ENCODE measurements around the gene TMEM60. TPM values are rescaled to one million over a fixed set of nuclear protein-coding genes. Genes with fewer than 3 reads are reported as not detected.

The TMEM60 gene
- total and polyA plus RNA-seq, 2 donors (not counting 3 experiments of a cell fraction or from before 2014, with no cell fraction given), result 15.8 to 19.5 TPM

DNA sequence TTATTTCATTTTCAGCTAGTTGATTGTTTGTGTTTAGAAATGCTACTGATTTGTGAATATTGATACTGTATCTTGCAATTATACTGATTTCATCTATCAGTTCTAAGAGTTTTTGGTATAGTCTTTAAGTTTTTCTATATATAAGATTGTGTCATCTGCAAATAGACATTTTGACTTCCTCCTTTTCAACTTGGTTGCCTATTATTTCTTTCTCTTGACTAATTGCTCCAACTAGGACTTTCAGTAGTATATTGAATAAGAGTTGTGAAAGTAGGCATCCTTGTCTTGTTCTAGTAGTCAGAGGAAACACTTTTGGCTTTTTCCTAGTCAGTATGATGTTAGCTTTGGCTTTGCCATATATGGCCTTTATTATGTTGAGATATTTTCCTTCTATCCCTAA, 20.8 kb upstream of the TMEM60 start:
- H3K9me3 ChIP-seq (replicated peaks; ENCODE audit: control insufficient read depth, insufficient read depth, low read length), result peaks cover 2% of the 10 kb centered on the region
- H3K9me1 ChIP-seq (replicated peaks; ENCODE audit: control insufficient read depth, extremely low read depth, insufficient read depth, low read length), result no peaks in the 10 kb centered on the region
- no peak overlapping the region for H3K9ac ChIP-seq (replicated peaks; ENCODE audit: extremely low read depth, insufficient read depth, low read length)
- intact Hi-C loops (cut with micrococcal nuclease) (no loop called here), dilution Hi-C loops (cut with MboI; ENCODE audit: extremely low pct_ligation_motif_present, low sequenced_read_pairs) (no loop called here)
- no peak overlapping the region for H3K4me3 ChIP-seq (replicated peaks in 1 of 3; ENCODE audit: insufficient read depth in 1 of 3, low read depth in 1 of 3, low read length in 3 of 3)
- H3K27me3 ChIP-seq (ENCODE audit: control insufficient read depth in 2 of 2, insufficient read depth in 2 of 2, low read length in 2 of 2), result no peaks in the 10 kb centered on the region
- no peak for DNase-seq (ENCODE audit: low read depth, low spot score)
- H3K4me1 ChIP-seq (ENCODE audit: control insufficient read depth, extremely low read depth, insufficient read depth, low read length), result no peaks in the 10 kb centered on the region
- FAIRE-seq, result no peak
- ChIA-PET CTCF (no interaction called here), POLR2A (no interaction called here)
- BruUV-seq (replicated peaks), result no TSS peak
- H3K4me2 ChIP-seq (ENCODE audit: insufficient read depth, low read length), result no peak overlapping the region
- no peaks in the 10 kb centered on the region for H3K36me3 ChIP-seq (ENCODE audit: control insufficient read depth in 2 of 2, extremely low read depth in 1 of 2, insufficient read depth in 2 of 2, low read length in 2 of 2)
- peaks cover 22% of the 10 kb centered on the region for H3K79me2 ChIP-seq (ENCODE audit: control insufficient read depth, insufficient read depth, low read length)
- H2AFZ ChIP-seq (ENCODE audit: low read depth, low read length), result no peak overlapping the region
- TF ChIP-seq POLR2A (IDR thresholded peaks at IDR 0.05; ENCODE audit: low read depth, low read length), result no peak
- TF ChIP-seq FOS (IDR thresholded peaks at IDR 0.05; ENCODE audit: borderline replicate concordance, insufficient read depth, low read length), result no peak
- no peak for TF ChIP-seq MYC (IDR thresholded peaks at IDR 0.05; ENCODE audit: low read depth, low read length)
- TF ChIP-seq POLR2AphosphoS5 (IDR thresholded peaks at IDR 0.05; ENCODE audit: insufficient read depth, low read depth, low read length), result no peak
- TF ChIP-seq MAX (IDR thresholded peaks at IDR 0.05; ENCODE audit: insufficient read depth, insufficient read length), result no peak
- TF ChIP-seq GATA2 (IDR thresholded peaks at IDR 0.05; ENCODE audit: insufficient read depth, insufficient read length, low read depth, low read length), result no peak
- no peak for TF ChIP-seq EZH2 (IDR thresholded peaks at IDR 0.05; ENCODE audit: borderline replicate concordance, low read depth, low read length, severe bottlenecking)
- TF ChIP-seq CTCF (IDR thresholded peaks at IDR 0.05; ENCODE audit: extremely low read depth in 1 of 2, insufficient read depth in 1 of 2, low read depth in 1 of 2, low read length in 2 of 2), result no peak
- no peak for TF ChIP-seq JUN (IDR thresholded peaks at IDR 0.05; ENCODE audit: borderline replicate concordance, insufficient read depth, insufficient read length, low read depth)
- H4K20me1 ChIP-seq (replicated peaks; ENCODE audit: control insufficient read depth, extremely low read depth, insufficient read depth, low read length), result no peaks in the 10 kb centered on the region
- H3K27ac ChIP-seq (ENCODE audit: insufficient read depth, low read depth, low read length), result no peak overlapping the region
